ENCODE results near the gene ANXA8L1. TPM values are rescaled to one million over a fixed set of nuclear protein-coding genes. Genes with fewer than 3 reads are reported as not detected.
A peak's percentile ranks its signal among the peaks of the same experiment; 100 is the strongest.
"Not testable (repeated sequence)": the region's sequence is repeated elsewhere in the genome, so short reads cannot be mapped to it uniquely, and the experiment has no call there.

ANXA8L1 gene
- total RNA-seq, 1 experiment from 2014 or later, result not detected

DNA sequence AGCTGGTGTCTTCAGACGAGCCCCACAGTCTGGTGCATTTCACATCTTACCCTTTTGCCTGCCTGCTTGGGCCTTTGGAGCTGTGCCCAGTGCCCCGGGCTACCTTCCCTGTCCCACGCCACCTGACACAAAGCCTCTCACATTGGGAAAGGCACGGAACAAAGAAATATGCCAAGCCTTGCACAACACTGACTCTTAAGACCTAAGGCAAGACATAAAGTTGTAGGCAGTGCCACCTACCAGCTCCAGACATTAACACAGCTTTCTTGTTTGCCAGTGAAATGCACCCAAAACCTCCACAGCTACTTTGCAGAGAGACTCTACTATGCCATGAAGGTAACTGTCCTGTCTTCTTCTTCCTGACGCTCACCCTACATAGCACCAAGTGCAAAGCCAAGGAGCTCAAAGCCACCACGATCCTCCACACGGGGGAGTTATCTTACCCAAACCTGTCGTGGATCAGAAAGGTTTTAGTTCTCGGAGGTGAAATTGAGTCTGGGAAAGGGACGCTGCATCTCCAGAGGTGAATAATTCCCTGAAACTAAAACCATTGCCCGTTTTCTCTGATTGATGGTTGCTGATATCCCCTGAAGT lies 11.8 kb downstream of the ANXA8L1 start:
- POLR2A ChIA-PET; H3K9me3 ChIP-seq (ENCODE audit: control insufficient read depth in 1 of 2, insufficient read depth in 1 of 2, low read depth in 1 of 2, low read length in 2 of 2); BruUV-seq (replicated peaks); H2AFZ ChIP-seq (ENCODE audit: low read depth, low read length, poor library complexity, severe bottlenecking); H4K20me1 ChIP-seq (ENCODE audit: insufficient read depth); H3K4me3 ChIP-seq (replicated peaks in 1 of 2; ENCODE audit: low read depth in 1 of 2, low read length in 2 of 2); H3K27ac ChIP-seq (ENCODE audit: low read depth, low read length); H3K4me2 ChIP-seq (ENCODE audit: low read length); H3K9ac ChIP-seq (ENCODE audit: low read length); H3K9me2 ChIP-seq (ENCODE audit: insufficient read depth); intact Hi-C loops (cut with micrococcal nuclease); RAD21 ChIA-PET (ENCODE audit: low non-redundant PET in 1 of 2, low total read pairs in 2 of 2, uncharacterized antibody in 2 of 2, unreplicated experiment in 2 of 2); DNase-seq (ENCODE audit: low read depth, low spot score); H3K79me2 ChIP-seq (ENCODE audit: insufficient read depth, low read length); H3K36me3 ChIP-seq (ENCODE audit: control insufficient read depth in 1 of 2, insufficient read depth in 2 of 2, low read length in 2 of 2); H3K27me3 ChIP-seq (ENCODE audit: insufficient read depth, low read length); H3K4me1 ChIP-seq (ENCODE audit: control insufficient read depth in 1 of 2, insufficient read depth in 2 of 2, low read length in 2 of 2); CTCF ChIA-PET: not testable (repeated sequence)
- ATAC-seq, result peak; percentile 58

DNA sequence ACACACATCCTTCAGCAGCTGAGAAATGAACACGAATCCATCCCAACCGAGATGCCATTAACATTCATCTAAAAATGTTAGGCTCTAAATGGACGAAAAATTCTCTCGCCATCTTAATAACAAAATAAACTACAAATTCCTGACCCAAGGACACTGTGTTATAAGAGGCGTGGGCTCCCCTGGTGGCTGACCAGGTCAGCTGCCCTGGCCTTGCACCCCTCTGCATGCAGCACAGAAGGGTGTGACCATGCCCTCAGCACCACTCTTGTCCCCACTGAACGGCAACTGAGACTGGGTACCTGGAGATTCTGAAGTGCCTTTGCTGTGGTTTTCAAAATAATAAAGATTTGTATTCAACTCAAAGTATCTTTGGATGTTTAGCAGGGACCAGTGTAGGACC lies 15.8 kb downstream of the ANXA8L1 start:
- H3K9me3 ChIP-seq (ENCODE audit: control insufficient read depth in 1 of 2, insufficient read depth in 1 of 2, low read depth in 1 of 2, low read length in 2 of 2); H4K20me1 ChIP-seq (ENCODE audit: insufficient read depth); BruUV-seq (replicated peaks); H3K4me2 ChIP-seq (ENCODE audit: low read length); H2AFZ ChIP-seq (ENCODE audit: low read depth, low read length, poor library complexity, severe bottlenecking); H3K4me1 ChIP-seq (ENCODE audit: control insufficient read depth in 1 of 2, insufficient read depth in 2 of 2, low read length in 2 of 2); ATAC-seq; H3K27me3 ChIP-seq (ENCODE audit: insufficient read depth, low read length); DNase-seq (ENCODE audit: low read depth, low spot score); H3K9me2 ChIP-seq (ENCODE audit: insufficient read depth); CTCF ChIA-PET; H3K79me2 ChIP-seq (ENCODE audit: insufficient read depth, low read length); H3K27ac ChIP-seq (ENCODE audit: low read depth, low read length); RAD21 ChIA-PET (ENCODE audit: low non-redundant PET in 1 of 2, low total read pairs in 2 of 2, uncharacterized antibody in 2 of 2, unreplicated experiment in 2 of 2); H3K9ac ChIP-seq (ENCODE audit: low read length); H3K36me3 ChIP-seq (ENCODE audit: control insufficient read depth in 1 of 2, insufficient read depth in 2 of 2, low read length in 2 of 2); POLR2A ChIA-PET; H3K4me3 ChIP-seq (replicated peaks in 1 of 2; ENCODE audit: low read depth in 1 of 2, low read length in 2 of 2); intact Hi-C loops (cut with micrococcal nuclease): not testable (repeated sequence)
